Measurements from ENCODE around the gene ARHGAP4.

Gene ARHGAP4

GRCh38 chrX:153877571-153878261 is 48.3 kb downstream of the ARHGAP4 start:
- DNase-seq, result no peak

GRCh38 chrX:153876112-153876491 is 50.0 kb downstream of the ARHGAP4 start:
- no peak for DNase-seq

- DNase-seq, result peak; percentile 83
These were observed 50.5 kb downstream of the ARHGAP4 start for GRCh38 chrX:153875391-153876111.

GRCh38 chrX:153874366-153875125 is 51.5 kb downstream of the ARHGAP4 start:
- no peak for DNase-seq

GRCh38 chrX:153874085-153874365 is 52.0 kb downstream of the ARHGAP4 start:
- no peak for DNase-seq

- DNase-seq, result peak; percentile 71
These were observed 52.6 kb downstream of the ARHGAP4 start for GRCh38 chrX:153873282-153874084.

GRCh38 chrX:153871946-153872878 is 53.9 kb downstream of the ARHGAP4 start:
- no peak for DNase-seq

- no peak for DNase-seq
These were observed 54.6 kb downstream of the ARHGAP4 start for GRCh38 chrX:153871451-153871850.

- no peak for DNase-seq
These were observed 55.2 kb downstream of the ARHGAP4 start for GRCh38 chrX:153870791-153871360.

GRCh38 chrX:153870288-153870690 is 55.8 kb downstream of the ARHGAP4 start:
- no peak for DNase-seq

- DNase-seq, result no peak
These were observed 56.4 kb downstream of the ARHGAP4 start for GRCh38 chrX:153869473-153870287.

- DNase-seq, result no peak
These were observed 57.2 kb downstream of the ARHGAP4 start for GRCh38 chrX:153868576-153869472.

GRCh38 chrX:153867671-153868070 is 58.4 kb downstream of the ARHGAP4 start:
- DNase-seq, result no peak

- no peak for DNase-seq
These were observed 58.9 kb downstream of the ARHGAP4 start for GRCh38 chrX:153867139-153867538.

GRCh38 chrX:153866302-153867019 is 59.6 kb downstream of the ARHGAP4 start:
- DNase-seq, result no peak

GRCh38 chrX:153865685-153866084 is 60.4 kb downstream of the ARHGAP4 start:
- no peak for DNase-seq

- DNase-seq, result no peak
These were observed 60.8 kb downstream of the ARHGAP4 start for GRCh38 chrX:153865321-153865580.

- DNase-seq, result no peak
These were observed 61.3 kb downstream of the ARHGAP4 start for GRCh38 chrX:153864561-153865320.

Data from islet precursor cell (in vitro differentiated cells).